Activated T-helper 17 cell treated with anti-CD3 and anti-CD28 coated beads, Interleukin-2, amount 50 U/mL, for 72 hours (primary cell): ENCODE measurements around the gene FAM229A. TPM values are rescaled to one million over a fixed set of nuclear protein-coding genes. Genes with fewer than 3 reads are reported as not detected.
A peak's percentile ranks its signal among the peaks of the same experiment; 100 is the strongest.

Experiments used
- ATAC-seq: fragments of 150-1000 bp; cut with Tn5 transposase; replicated peaks from 2 replicates; pipeline ENCODE4 v1.10.0; 2021; ENCODE audit warnings: mild to moderate bottlenecking, moderate library complexity
- H3K27ac Mint-ChIP-seq: one replicate; pipeline ENCODE4 v1.8.0; 2022; ENCODE audit warnings: mixed read lengths
- H3K27me3 Mint-ChIP-seq: one replicate; pipeline ENCODE4 v1.8.0; 2022; ENCODE audit warnings: mixed read lengths
- H3K36me3 Mint-ChIP-seq: one replicate; pipeline ENCODE4 v1.8.0; 2022; ENCODE audit warnings: low read depth, mild to moderate bottlenecking, mixed read lengths
- H3K4me1 Mint-ChIP-seq: one replicate; pipeline ENCODE4 v1.8.0; 2022; ENCODE audit warnings: mixed read lengths
- H3K4me3 Mint-ChIP-seq: one replicate; pipeline ENCODE4 v1.8.0; 2022; ENCODE audit warnings: mild to moderate bottlenecking, mixed read lengths
- H3K9me3 Mint-ChIP-seq: one replicate; pipeline ENCODE4 v1.8.0; 2022; ENCODE audit warnings: mixed read lengths
- total RNA-seq, 2 donors: library from RNA; stranded (reverse); gene quantifications; one replicate each; pipeline ENCODE4 v1.2.3, GENCODE V29; 2022

The FAM229A gene
- total RNA-seq, 2 donors from 2014 or later, result 7.7 to 21.6 TPM

- Mint-ChIP-seq H3K4me3 (peak overlapping the region; percentile 74), H3K9me3 (no peaks in the 10 kb centered on the region), H3K27me3 (no peaks in the 10 kb centered on the region), H3K36me3 (peaks cover 43% of the 10 kb centered on the region), H3K27ac (peak overlapping the region; percentile 56), H3K4me1 (peaks cover 26% of the 10 kb centered on the region)
- no peak for ATAC-seq
Observed at GRCh38 chr1:32334274-32334861, 27.9 kb downstream of the FAM229A start.

DNA sequence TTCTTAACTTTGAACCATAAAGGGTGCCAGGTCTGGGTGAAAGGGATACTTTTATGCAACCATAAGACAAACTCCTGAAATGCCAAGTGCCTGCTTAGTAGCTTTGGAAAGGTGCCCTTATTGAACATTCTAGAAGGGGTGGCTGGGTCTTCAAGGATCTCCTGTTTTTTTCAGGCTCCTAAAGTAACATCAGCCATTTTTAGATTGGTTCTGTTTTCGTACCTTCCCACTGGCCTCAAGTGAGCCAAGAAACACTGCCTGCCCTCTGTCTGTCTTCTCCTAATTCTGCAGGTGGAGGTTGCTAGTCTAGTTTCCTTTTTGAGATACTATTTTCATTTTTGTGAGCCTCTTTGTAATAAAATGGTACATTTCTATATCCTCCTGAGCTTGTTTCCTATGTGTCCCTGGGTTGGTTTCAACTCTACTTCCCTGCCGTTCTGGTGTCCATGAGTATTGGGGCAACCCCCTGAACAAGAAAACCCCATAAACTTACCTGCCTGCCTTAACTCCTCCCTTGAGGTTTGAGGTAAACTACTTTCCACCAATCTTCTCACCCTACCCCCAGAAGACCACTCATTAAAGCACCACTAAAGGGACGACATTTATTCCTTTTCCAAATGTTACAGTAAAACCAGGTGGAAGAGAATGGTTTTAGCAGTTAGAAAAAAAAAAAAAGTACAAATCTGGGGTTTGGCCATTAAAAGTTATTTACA, 28.9 kb downstream of the FAM229A start:
- ATAC-seq, result no peak
- Mint-ChIP-seq H3K4me1 (peaks cover 21% of the 10 kb centered on the region), H3K9me3 (no peaks in the 10 kb centered on the region), H3K27me3 (no peaks in the 10 kb centered on the region), H3K27ac (peak overlapping the region; percentile 56), H3K4me3 (peak overlapping the region; percentile 47), H3K36me3 (peaks cover 52% of the 10 kb centered on the region)

- H3K4me1 Mint-ChIP-seq, result peaks cover 13% of the 10 kb centered on the region
- peaks cover 61% of the 10 kb centered on the region for H3K36me3 Mint-ChIP-seq
- H3K27ac Mint-ChIP-seq, result peak overlapping the region; percentile 61
- no peak overlapping the region for H3K4me3 Mint-ChIP-seq
- no peak for ATAC-seq
- H3K27me3 Mint-ChIP-seq, result no peaks in the 10 kb centered on the region
- no peaks in the 10 kb centered on the region for H3K9me3 Mint-ChIP-seq
Observed at GRCh38 chr1:32332290-32333079, 29.8 kb downstream of the FAM229A start.

GRCh38 chr1:32331549-32331948, 30.7 kb downstream of the FAM229A start:
- Mint-ChIP-seq H3K9me3 (no peaks in the 10 kb centered on the region), H3K36me3 (peaks cover 69% of the 10 kb centered on the region), H3K27ac (peak overlapping the region; percentile 61), H3K4me1 (peaks cover 7% of the 10 kb centered on the region), H3K27me3 (no peaks in the 10 kb centered on the region), H3K4me3 (no peak overlapping the region)
- ATAC-seq, result no peak

GRCh38 chr1:32330558-32331151, 31.6 kb downstream of the FAM229A start:
- Mint-ChIP-seq H3K27me3 (no peaks in the 10 kb centered on the region), H3K4me1 (peaks cover 7% of the 10 kb centered on the region), H3K9me3 (no peaks in the 10 kb centered on the region), H3K36me3 (peaks cover 78% of the 10 kb centered on the region), H3K27ac (peak overlapping the region; percentile 5), H3K4me3 (no peak overlapping the region)
- no peak for ATAC-seq

DNA sequence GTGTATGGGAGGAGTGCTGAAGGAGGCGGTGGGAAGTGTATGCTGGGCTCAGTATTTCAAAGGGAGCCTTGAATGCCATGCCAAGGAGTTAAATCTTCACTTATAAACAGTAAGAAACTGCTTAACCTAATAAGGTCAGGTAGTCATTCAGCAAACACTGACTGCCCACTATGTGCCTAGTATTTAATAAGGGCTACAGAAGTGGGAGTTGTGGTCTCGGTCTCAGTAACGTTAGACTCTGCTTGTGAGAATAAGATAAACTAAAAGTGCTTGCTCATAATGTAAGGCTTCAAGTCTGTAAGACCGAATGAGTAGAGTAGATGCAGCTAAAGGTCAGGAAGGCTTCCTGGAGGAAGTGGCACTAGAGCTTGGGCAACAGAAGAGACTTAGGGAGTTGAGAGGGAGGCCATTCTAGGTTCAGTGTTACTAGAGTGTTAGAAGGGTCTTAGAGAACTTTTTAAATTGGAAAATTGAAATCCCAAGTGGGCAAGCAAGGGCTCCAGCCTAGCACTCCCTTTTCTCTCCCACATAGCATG, 32.3 kb downstream of the FAM229A start:
- Mint-ChIP-seq H3K27me3 (no peaks in the 10 kb centered on the region), H3K36me3 (peaks cover 84% of the 10 kb centered on the region), H3K9me3 (no peaks in the 10 kb centered on the region), H3K4me1 (peaks cover 7% of the 10 kb centered on the region), H3K27ac (peak overlapping the region; percentile 5), H3K4me3 (no peak overlapping the region)
- ATAC-seq, result peak; percentile 66

DNA sequence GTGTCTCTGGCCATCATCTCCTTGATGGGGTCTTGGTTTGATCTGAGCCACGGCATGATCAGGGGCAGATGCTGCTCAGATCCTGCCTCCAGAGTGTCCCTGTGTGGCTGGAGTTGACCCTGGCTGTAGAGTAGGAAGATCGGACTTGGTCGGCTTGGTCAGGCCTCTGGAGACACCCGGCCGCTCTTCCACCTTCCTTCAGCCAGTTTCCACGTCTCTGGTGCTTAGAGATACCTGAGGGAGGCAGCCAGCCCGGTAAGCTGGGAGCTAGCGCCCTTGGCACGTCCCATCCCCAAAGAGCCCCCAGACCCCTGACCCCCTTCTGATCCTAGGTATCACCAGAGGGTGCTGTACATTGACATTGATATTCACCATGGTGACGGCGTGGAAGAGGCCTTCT, 35.1 kb downstream of the FAM229A start:
- no peak overlapping the region for H3K27ac Mint-ChIP-seq
- H3K27me3 Mint-ChIP-seq, result no peaks in the 10 kb centered on the region
- H3K9me3 Mint-ChIP-seq, result no peaks in the 10 kb centered on the region
- peaks cover under 1% of the 10 kb centered on the region for H3K4me1 Mint-ChIP-seq
- H3K36me3 Mint-ChIP-seq, result peaks cover 90% of the 10 kb centered on the region
- H3K4me3 Mint-ChIP-seq, result no peak overlapping the region
- ATAC-seq, result no peak

DNA sequence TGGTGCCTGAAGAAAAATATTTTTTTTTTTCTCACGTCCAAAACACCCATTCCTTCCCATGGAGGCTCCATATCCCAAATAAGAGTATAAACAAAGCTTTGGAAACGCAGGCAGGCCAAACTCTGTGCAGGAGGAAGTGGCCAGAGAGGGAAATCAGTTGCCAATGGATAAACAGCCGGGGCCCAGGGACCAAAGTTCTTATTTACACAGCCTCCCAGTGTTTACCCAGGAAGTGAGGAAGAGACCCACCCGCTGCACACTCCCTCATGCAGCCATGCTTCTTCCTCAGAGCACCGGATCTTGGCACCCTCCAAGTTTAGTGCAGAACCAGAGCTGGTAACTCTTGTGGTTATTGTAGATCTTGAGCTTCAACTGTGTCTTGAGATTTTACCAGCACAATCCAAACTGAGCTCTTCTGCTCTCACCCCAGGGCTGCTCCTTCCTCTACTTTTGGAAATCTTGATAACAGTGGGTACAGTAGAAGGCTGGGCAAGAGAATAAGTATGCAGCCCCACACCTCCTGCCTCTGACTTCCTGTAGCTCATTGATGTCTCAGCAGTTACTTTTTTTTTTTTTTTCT, 40.5 kb downstream of the FAM229A start:
- peaks cover 77% of the 10 kb centered on the region for H3K36me3 Mint-ChIP-seq
- H3K4me3 Mint-ChIP-seq, result peak overlapping the region; percentile 51
- no peaks in the 10 kb centered on the region for H3K9me3 Mint-ChIP-seq
- no peaks in the 10 kb centered on the region for H3K27me3 Mint-ChIP-seq
- peak; percentile 58 for ATAC-seq
- peaks cover 15% of the 10 kb centered on the region for H3K4me1 Mint-ChIP-seq
- peak overlapping the region; percentile 63 for H3K27ac Mint-ChIP-seq

GRCh38 chr1:32318127-32318869, 44.0 kb downstream of the FAM229A start:
- Mint-ChIP-seq H3K27ac (no peak overlapping the region), H3K4me1 (peaks cover 23% of the 10 kb centered on the region), H3K36me3 (peaks cover 72% of the 10 kb centered on the region), H3K9me3 (no peaks in the 10 kb centered on the region), H3K27me3 (no peaks in the 10 kb centered on the region), H3K4me3 (no peak overlapping the region)
- no peak for ATAC-seq

DNA sequence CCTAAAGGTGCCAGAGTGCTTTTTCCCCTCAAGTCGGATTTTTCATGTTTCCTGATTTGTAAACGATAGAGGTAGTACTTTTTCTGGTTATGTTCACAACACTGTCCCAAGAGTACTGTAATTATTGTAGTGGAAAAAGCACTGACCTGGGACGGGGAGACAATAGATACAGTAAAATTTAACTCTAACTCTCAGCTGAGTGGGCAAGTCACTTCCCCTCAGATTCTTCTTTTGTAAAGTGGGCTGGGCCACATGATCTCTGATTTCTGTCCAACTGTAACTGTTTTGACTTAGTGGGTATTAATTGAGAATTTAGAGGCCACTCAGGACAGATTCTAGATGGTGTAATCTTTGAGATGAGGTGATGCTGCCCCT, 45.4 kb downstream of the FAM229A start:
- peaks cover 20% of the 10 kb centered on the region for H3K4me1 Mint-ChIP-seq
- H3K9me3 Mint-ChIP-seq, result no peaks in the 10 kb centered on the region
- H3K27ac Mint-ChIP-seq, result peak overlapping the region; percentile 56
- no peaks in the 10 kb centered on the region for H3K27me3 Mint-ChIP-seq
- ATAC-seq, result no peak
- peaks cover 64% of the 10 kb centered on the region for H3K36me3 Mint-ChIP-seq
- H3K4me3 Mint-ChIP-seq, result no peak overlapping the region

DNA sequence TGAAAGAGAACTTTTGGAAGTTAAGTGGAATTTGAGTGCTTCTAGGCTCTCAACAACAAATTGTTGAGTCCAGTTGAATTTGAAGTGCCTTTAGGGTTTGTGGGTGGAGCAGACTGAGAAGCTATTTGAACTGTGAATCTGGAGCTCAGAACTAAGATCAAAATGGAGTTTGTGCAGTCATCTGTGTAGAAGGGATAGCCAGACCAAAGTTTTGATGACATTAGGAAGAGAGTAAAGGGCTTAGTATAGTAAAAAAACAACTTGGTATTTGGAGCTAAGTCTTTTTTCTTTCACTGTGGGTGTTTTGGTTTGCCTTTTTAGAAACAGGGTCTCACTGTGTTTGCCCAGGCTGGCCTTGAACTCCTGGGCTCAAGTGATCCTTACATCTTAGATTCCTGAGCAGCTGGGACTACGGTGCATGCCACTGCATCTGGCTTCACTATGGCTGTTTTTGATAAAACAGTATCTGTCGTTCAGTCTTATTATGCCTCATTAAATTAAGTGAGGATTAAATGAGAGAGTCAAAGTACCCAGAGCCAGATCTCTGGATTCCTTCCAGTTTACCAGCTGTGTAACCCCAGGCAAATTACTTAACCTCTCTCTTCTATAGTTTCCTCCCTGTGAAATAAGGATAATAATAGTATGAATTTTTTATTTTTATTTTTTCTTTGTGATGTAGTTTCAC, 50.4 kb downstream of the FAM229A start:
- H3K27me3 Mint-ChIP-seq, result no peaks in the 10 kb centered on the region
- peak; percentile 32 for ATAC-seq
- H3K4me1 Mint-ChIP-seq, result peaks cover 38% of the 10 kb centered on the region
- H3K36me3 Mint-ChIP-seq, result peaks cover 61% of the 10 kb centered on the region
- no peaks in the 10 kb centered on the region for H3K9me3 Mint-ChIP-seq
- H3K27ac Mint-ChIP-seq, result peak overlapping the region; percentile 74
- H3K4me3 Mint-ChIP-seq, result no peak overlapping the region
